GM12865 (cell line): ENCODE results near the gene PPP1R1A.

Experiments used
- DNase-seq: peaks from one replicate; pipeline ENCODE4 v3.0.0; 2010; ENCODE audit warnings: low read depth
- H3K4me3 ChIP-seq: 2 replicates; pipeline ENCODE4 v1.5.1; 2011; ENCODE audit warnings: mild to moderate bottlenecking, low read depth, low read length, control low read depth
- CTCF ChIP-seq: IDR thresholded peaks from 2 replicates; pipeline ENCODE4 v1.5.1; 2011; ENCODE audit warnings: low read length, control low read depth, low read depth, inconsistent platforms; ENCODE audit not compliant: insufficient read depth; ENCODE audit errors: missing control alignments

Gene PPP1R1A

GRCh38 chr12:54627304-54627703 is 38.8 kb upstream of the PPP1R1A start:
- H3K4me3 ChIP-seq: no peak overlapping the region
- no peak for TF ChIP-seq CTCF
- DNase-seq: no peak

- no peak for TF ChIP-seq CTCF
- no peak overlapping the region for H3K4me3 ChIP-seq
- DNase-seq: no peak
Measured at GRCh38 chr12:54625598-54625997, 37.1 kb upstream of the PPP1R1A start.

- H3K4me3 ChIP-seq: no peak overlapping the region
- no peak for TF ChIP-seq CTCF
- no peak for DNase-seq
Measured at GRCh38 chr12:54624315-54625279, 36.1 kb upstream of the PPP1R1A start.

GRCh38 chr12:54622463-54623183 is 34.2 kb upstream of the PPP1R1A start:
- no peak for DNase-seq
- peak; percentile 9 for TF ChIP-seq CTCF
- H3K4me3 ChIP-seq: no peak overlapping the region

- no peak for DNase-seq
- no peak for TF ChIP-seq CTCF
Measured at GRCh38 chr12:54616933-54617680, 28.6 kb upstream of the PPP1R1A start.

GRCh38 chr12:54612225-54612750 is 23.8 kb upstream of the PPP1R1A start:
- DNase-seq: no peak
- no peak overlapping the region for H3K4me3 ChIP-seq
- no peak for TF ChIP-seq CTCF

More at GRCh38 chr12:54616933-54617680, 28.6 kb upstream of the PPP1R1A start:
- H3K4me3 ChIP-seq: no peak overlapping the region
